ENCODE data around the gene GTPBP8. TPM values are rescaled to one million over a fixed set of nuclear protein-coding genes. Genes with fewer than 3 reads are reported as not detected.

Gene GTPBP8
- total and polyA plus RNA-seq, 2 of the 8 experiments (the other 6 are each of a cell fraction or from before 2014, with no cell fraction given), result 25.8 to 27.6 TPM

DNA sequence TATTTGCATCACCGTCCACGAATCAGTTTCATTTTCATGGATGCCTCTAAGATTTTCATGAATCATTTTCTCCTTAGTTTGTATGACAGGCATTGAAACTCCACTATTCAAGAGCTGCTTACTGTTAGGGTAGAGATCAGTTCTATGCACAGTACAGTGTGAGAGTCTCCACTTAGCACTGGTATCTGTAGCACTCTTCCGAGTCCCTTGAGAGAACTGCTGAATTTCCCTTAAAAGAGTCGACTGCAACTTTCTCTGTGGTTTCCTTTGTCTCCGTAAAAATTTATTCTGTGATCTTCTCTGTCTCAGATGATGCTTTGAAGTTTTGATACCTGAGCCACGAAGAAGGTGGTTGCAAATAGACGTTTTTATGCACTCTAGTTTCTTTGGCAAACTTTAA lies 14.8 kb downstream of the GTPBP8 start:
- H4K5ac ChIP-seq (ENCODE audit: insufficient read length, low read depth, low read length), result no peak overlapping the region
- FAIRE-seq (no peak), DNase-seq (ENCODE audit: low read depth in 1 of 2, low spot score in 2 of 2) (no peak)
- no peaks in the 10 kb centered on the region for H3K23me2 ChIP-seq (ENCODE audit: low read depth, low read length)
- H3K4me2 ChIP-seq (ENCODE audit: insufficient read depth in 1 of 2, low read depth in 2 of 2, low read length in 2 of 2), result no peak overlapping the region
- H4K91ac ChIP-seq (replicated peaks; ENCODE audit: insufficient read length, low read length), result no peak overlapping the region
- no peak overlapping the region for H3K4ac ChIP-seq (replicated peaks; ENCODE audit: insufficient read length, low read depth, low read length)
- no peak overlapping the region for H3K14ac ChIP-seq (ENCODE audit: insufficient read length)
- peaks cover 18 to 83% (median 55%) of the 10 kb centered on the region in 4 experiments for H3K36me3 ChIP-seq (ENCODE audit: control insufficient read depth in 2 of 4, insufficient read depth in 4 of 4, low read length in 3 of 4)
- H3K4me3 ChIP-seq (ENCODE audit: extremely low read depth in 1 of 4, insufficient read depth in 2 of 4, low read depth in 3 of 4, low read length in 4 of 4), result no peak overlapping the region
- ChIA-PET POLR2A (ENCODE audit: partially characterized antibody) (interaction anchor here (1.0 to 1.5 kb wide), 4 partner anchors 11 to 364 kb away, joined by 3 to 6 read pairs (median 3); no protein-coding TSS in a partner anchor), CTCF (ENCODE audit: partially characterized antibody) (no interaction called here)
- H2BK15ac ChIP-seq (ENCODE audit: low read length), result no peak overlapping the region
- WGBS, 2 experiments (ENCODE audit: extremely low coverage in 1 of 2, insufficient coverage in 1 of 2, insufficient read length in 1 of 2, insufficient replicate concordance in 2 of 2, low coverage in 1 of 2, low lambda C conversion rate in 2 of 2, missing lambda C conversion rate in 1 of 2), result 95% methylated on average over 7 of the region's 7 CpGs; no CpG with 5 or more reads in 1 of the 2 experiments
- H3K4me1 ChIP-seq (replicated peaks in 1 of 4; ENCODE audit: control insufficient read depth in 3 of 4, insufficient read depth in 4 of 4, low read length in 3 of 4), result peaks cover 0 to 7% (median 0%) of the 10 kb centered on the region in 4 experiments; a peak in 1 of 7 replicates
- no peak overlapping the region for H2BK5ac ChIP-seq (ENCODE audit: low read depth, low read length)
- H2AFZ ChIP-seq (ENCODE audit: low read length), result no peak overlapping the region
- peaks cover 0 to 4% of the 10 kb centered on the region in 2 experiments for H4K20me1 ChIP-seq (replicated peaks in 1 of 2; ENCODE audit: control insufficient read depth in 1 of 2, insufficient read depth in 2 of 2, low read length in 2 of 2)
- no peak overlapping the region for H3K56ac ChIP-seq (replicated peaks; ENCODE audit: insufficient read length, low read depth, low read length)
- no peak overlapping the region for H2BK120ac ChIP-seq (replicated peaks; ENCODE audit: low read depth, low read length)
- H2BK20ac ChIP-seq (ENCODE audit: low read length), result no peak overlapping the region
- no peak overlapping the region for H3K18ac ChIP-seq (ENCODE audit: extremely low read depth, low read length)
- no peak overlapping the region for H3K23ac ChIP-seq (ENCODE audit: insufficient read length)
- TF ChIP-seq, protein P1, sequence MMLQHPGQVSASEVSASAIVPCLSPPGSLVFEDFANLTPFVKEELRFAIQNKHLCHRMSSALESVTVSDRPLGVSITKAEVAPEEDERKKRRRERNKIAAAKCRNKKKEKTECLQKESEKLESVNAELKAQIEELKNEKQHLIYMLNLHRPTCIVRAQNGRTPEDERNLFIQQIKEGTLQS (IDR thresholded peaks at IDR 0.05; ENCODE audit: insufficient read depth, low read depth, low read length), result no peak
- no peak for TF ChIP-seq BRCA1 (IDR thresholded peaks at IDR 0.05; ENCODE audit: low read depth, low read length)
- TF ChIP-seq SP4 (IDR thresholded peaks at IDR 0.05; ENCODE audit: low read length), result no peak
- TF ChIP-seq KDM4A (IDR thresholded peaks at IDR 0.05; ENCODE audit: low read depth, low read length, severe bottlenecking), result no peak
- no peak for TF ChIP-seq TCF12 (IDR thresholded peaks at IDR 0.05; ENCODE audit: low read depth, low read length)
- no peak for TF ChIP-seq TAF7 (optimal IDR thresholded peaks at IDR 0.05; ENCODE audit: borderline replicate concordance, low read depth, low read length)
- TF ChIP-seq POLR2A (IDR thresholded peaks at IDR 0.05; ENCODE audit: control extremely low read depth in 1 of 2, low read depth in 2 of 2, low read length in 2 of 2), result no peak
- TF ChIP-seq FOSL1 (IDR thresholded peaks at IDR 0.05; ENCODE audit: insufficient read depth, low read depth, low read length), result no peak
- TF ChIP-seq SP2 (IDR thresholded peaks at IDR 0.05; ENCODE audit: low read length), result no peak
- no peak for TF ChIP-seq PHF8 (conservative IDR thresholded peaks at IDR 0.05; ENCODE audit: low read depth, low read length)
- no peak for TF ChIP-seq NANOG (IDR thresholded peaks at IDR 0.05; ENCODE audit: insufficient read depth, low read depth, low read length, poor library complexity, severe bottlenecking)
- TF ChIP-seq BACH1 (IDR thresholded peaks at IDR 0.05; ENCODE audit: low read length), result no peak
- H2AK5ac ChIP-seq (ENCODE audit: low read depth, low read length), result no peak overlapping the region
- peaks cover 0 to 13% of the 10 kb centered on the region in 2 experiments; a peak in 2 of 4 replicates for H3K79me2 ChIP-seq (ENCODE audit: control insufficient read depth in 1 of 2, insufficient read depth in 2 of 2, low read length in 2 of 2)
- H3K9me3 ChIP-seq (ENCODE audit: insufficient read depth in 2 of 2, low read depth in 1 of 2, low read length in 1 of 2), result no peaks in the 10 kb centered on the region
- no peak overlapping the region for H2BK12ac ChIP-seq (ENCODE audit: low read depth, low read length)
- H3K27me3 ChIP-seq (replicated peaks in 1 of 4; ENCODE audit: control insufficient read depth in 3 of 4, extremely low read depth in 1 of 4, insufficient read depth in 3 of 4, low read length in 3 of 4), result no peaks in the 10 kb centered on the region
- H3K9ac ChIP-seq (replicated peaks in 1 of 4; ENCODE audit: extremely low read depth in 1 of 4, low read depth in 3 of 4, low read length in 3 of 4), result no peak overlapping the region
- H3K79me1 ChIP-seq (ENCODE audit: low read depth, low read length), result no peaks in the 10 kb centered on the region
- no peak overlapping the region for H3K27ac ChIP-seq (ENCODE audit: low read depth, low read length)
- no peak overlapping the region for H4K8ac ChIP-seq (ENCODE audit: extremely low read depth, insufficient read depth, low read length)
